KMS-11 (cell line): ENCODE measurements around the gene SPRYD3.
A peak's percentile ranks its signal among the peaks of the same experiment; 100 is the strongest.

ENCODE experiments used
- H2AFZ ChIP-seq: fragments of 200-600 bp; sonication (generic); 2 replicates; pipeline ENCODE4 v1.6.1; 2016; ENCODE audit warnings: antibody characterized with exemption, mixed run types, low read depth
- H3K27ac ChIP-seq: fragments of 200-600 bp; sonication (generic); 2 replicates; pipeline ENCODE4 v1.6.1; 2016; ENCODE audit warnings: mild to moderate bottlenecking, mixed run types
- H3K27me3 ChIP-seq: fragments of 200-600 bp; sonication (generic); 2 replicates; pipeline ENCODE4 v1.6.1; 2017; ENCODE audit warnings: mild to moderate bottlenecking, low read depth, mixed run types, moderate library complexity; ENCODE audit not compliant: insufficient read depth
- H3K36me3 ChIP-seq: fragments of 200-600 bp; sonication (generic); 2 replicates; pipeline ENCODE4 v1.6.1; 2017; ENCODE audit warnings: mild to moderate bottlenecking, mixed run types; ENCODE audit not compliant: insufficient read depth
- H3K4me1 ChIP-seq: fragments of 200-600 bp; sonication (generic); 2 replicates; pipeline ENCODE4 v1.6.1; 2016; ENCODE audit warnings: mild to moderate bottlenecking, low read depth, mixed run types; ENCODE audit not compliant: poor library complexity, severe bottlenecking
- H3K4me2 ChIP-seq: fragments of 200-600 bp; sonication (generic); 2 replicates; pipeline ENCODE4 v1.7.0; 2016; ENCODE audit warnings: mild to moderate bottlenecking, mixed run types
- H3K4me3 ChIP-seq: fragments of 200-600 bp; sonication (generic); IDR thresholded peaks from 2 replicates; pipeline ENCODE4 v1.6.1; 2017; ENCODE audit warnings: low read depth, low read length, mixed read lengths; ENCODE audit not compliant: insufficient read depth
- H3K79me2 ChIP-seq: fragments of 200-600 bp; sonication (generic); 2 replicates; pipeline ENCODE4 v1.6.1; 2016; ENCODE audit warnings: low read depth, mixed run types; ENCODE audit not compliant: insufficient read depth
- H3K9ac ChIP-seq: fragments of 200-600 bp; sonication (generic); 2 replicates; pipeline ENCODE4 v1.6.1; 2016; ENCODE audit warnings: mild to moderate bottlenecking, mixed run types
- H4K20me1 ChIP-seq: fragments of 200-600 bp; sonication (generic); 2 replicates; pipeline ENCODE4 v1.6.1; 2016; ENCODE audit warnings: mild to moderate bottlenecking, mixed run types; ENCODE audit not compliant: insufficient read depth
- TF ChIP-seq, protein P1 (sequence below): fragments of 200-600 bp; sonication (generic); conservative IDR thresholded peaks from 2 replicates; pipeline ENCODE4 v1.6.1; 2017; ENCODE audit warnings: low read depth, mild to moderate bottlenecking, antibody characterized with exemption, low read length, moderate library complexity, mixed read lengths

The SPRYD3 gene

DNA sequence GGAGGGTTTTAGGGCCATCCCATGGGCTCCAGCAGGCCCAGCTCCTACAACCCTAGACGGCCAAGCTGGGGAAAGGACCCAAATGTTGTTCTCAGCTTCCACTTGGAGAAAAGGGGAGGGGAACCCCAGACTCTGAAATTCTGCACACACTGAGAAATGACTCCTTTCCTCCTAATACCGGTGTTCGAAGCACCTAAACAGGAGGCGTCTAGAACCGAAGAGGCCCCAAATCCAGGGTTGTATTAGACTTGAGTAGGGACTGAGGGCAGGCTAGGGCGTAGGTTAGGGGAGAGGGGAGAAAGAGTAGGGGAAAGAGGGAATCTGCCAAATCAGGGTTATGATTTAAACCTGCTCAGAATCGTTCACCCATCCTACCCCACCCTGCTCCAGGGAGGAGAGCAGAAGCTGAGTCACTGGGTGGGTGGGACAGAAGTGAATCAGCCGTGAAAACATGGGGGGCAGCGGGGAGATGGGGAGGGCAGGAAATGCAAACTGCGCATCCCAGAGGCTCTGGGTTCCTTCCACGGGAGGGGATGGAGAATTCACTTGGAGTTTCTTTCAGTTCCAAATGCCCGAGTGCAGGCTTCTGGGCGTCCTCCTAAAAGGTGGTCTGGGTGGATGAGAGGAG, 19.3 kb upstream of the SPRYD3 start:
- TF ChIP-seq, protein P1, sequence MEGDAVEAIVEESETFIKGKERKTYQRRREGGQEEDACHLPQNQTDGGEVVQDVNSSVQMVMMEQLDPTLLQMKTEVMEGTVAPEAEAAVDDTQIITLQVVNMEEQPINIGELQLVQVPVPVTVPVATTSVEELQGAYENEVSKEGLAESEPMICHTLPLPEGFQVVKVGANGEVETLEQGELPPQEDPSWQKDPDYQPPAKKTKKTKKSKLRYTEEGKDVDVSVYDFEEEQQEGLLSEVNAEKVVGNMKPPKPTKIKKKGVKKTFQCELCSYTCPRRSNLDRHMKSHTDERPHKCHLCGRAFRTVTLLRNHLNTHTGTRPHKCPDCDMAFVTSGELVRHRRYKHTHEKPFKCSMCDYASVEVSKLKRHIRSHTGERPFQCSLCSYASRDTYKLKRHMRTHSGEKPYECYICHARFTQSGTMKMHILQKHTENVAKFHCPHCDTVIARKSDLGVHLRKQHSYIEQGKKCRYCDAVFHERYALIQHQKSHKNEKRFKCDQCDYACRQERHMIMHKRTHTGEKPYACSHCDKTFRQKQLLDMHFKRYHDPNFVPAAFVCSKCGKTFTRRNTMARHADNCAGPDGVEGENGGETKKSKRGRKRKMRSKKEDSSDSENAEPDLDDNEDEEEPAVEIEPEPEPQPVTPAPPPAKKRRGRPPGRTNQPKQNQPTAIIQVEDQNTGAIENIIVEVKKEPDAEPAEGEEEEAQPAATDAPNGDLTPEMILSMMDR, result no peak
- Histone ChIP-seq H3K4me3 (no peak overlapping the region), H3K79me2 (no peaks in the 10 kb centered on the region), H4K20me1 (no peaks in the 10 kb centered on the region), H3K27me3 (peaks cover 6% of the 10 kb centered on the region), H2AFZ (peak overlapping the region; percentile 99), H3K36me3 (no peaks in the 10 kb centered on the region), H3K4me2 (peak overlapping the region; percentile 93), H3K9ac (peak overlapping the region; percentile 45; the same call in 1 of the 2 replicates), H3K4me1 (peaks cover 28% of the 10 kb centered on the region), H3K27ac (no peak overlapping the region)

DNA sequence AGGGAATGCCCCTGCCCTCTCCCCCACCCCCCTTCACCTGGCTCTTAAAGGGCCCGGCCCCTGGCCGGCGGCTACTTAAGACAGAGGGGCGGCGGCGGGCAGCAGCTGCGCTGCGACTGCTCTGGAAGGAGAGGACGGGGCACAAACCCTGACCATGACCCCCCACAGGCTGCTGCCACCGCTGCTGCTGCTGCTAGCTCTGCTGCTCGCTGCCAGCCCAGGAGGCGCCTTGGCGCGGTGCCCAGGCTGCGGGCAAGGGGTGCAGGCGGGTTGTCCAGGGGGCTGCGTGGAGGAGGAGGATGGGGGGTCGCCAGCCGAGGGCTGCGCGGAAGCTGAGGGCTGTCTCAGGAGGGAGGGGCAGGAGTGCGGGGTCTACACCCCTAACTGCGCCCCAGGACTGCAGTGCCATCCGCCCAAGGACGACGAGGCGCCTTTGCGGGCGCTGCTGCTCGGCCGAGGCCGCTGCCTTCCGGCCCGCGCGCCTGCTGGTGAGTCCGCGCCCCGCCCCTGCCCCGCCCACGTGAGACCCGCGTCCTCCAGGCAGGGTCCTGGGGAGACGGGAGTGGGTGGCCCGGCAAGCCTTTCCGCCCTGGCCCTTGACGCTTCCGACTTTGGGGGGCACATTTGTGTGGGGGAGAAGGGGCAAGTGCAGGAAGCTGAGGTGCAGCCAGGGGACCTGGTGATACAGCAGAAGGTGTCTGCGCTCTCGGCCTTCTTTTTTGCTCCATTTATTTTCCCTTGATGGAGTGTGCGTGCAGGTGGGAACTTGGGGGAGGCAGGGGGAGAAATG, 18.6 kb upstream of the SPRYD3 start, which contains the start of gene IGFBP6:
Gene IGFBP6 (plus strand): TSS at position 104 of the 790 bp plus-strand sequence. CDS start 51 bp downstream, at position 155.
- Histone ChIP-seq H3K27ac (no peak within 1 kb of the TSS), H3K4me2 (peak within 1 kb of the TSS; percentile 93), H3K9ac (peak within 1 kb of the TSS; percentile 45; the same call in 1 of the 2 replicates), H3K36me3 (no peaks in the 10 kb centered on the region), H3K4me3 (no peak within 1 kb of the TSS), H3K27me3 (peaks cover 6% of the 10 kb centered on the region), H4K20me1 (no peaks in the 10 kb centered on the region), H3K4me1 (peaks cover 21% of the 10 kb centered on the region), H3K79me2 (no peaks in the 10 kb centered on the region), H2AFZ (peak within 1 kb of the TSS; percentile 99)
- TF ChIP-seq, protein P1, result no peak; the same call in 1 of the 2 replicates

DNA sequence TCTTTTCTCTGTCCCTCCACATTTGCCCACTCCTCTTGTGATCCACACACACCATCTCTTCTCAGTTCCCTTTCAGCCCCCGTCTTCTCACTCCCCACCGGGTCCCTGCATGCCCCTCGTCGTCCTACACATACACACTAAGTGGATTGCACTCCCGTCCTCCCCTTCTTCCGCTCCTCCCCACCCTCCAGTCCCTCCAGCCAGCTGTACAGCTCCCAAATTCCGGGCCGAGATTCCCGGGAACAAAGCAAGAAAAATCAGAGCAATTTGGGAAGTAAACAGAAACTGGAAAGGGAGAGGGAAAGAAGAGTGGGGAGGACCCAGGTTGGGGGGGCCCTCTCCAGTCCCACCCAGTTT, 18.0 kb upstream of the SPRYD3 start:
- peak overlapping the region; percentile 99 for H2AFZ ChIP-seq
- no peaks in the 10 kb centered on the region for H3K79me2 ChIP-seq
- TF ChIP-seq, protein P1, result no peak
- no peaks in the 10 kb centered on the region for H3K36me3 ChIP-seq
- no peaks in the 10 kb centered on the region for H4K20me1 ChIP-seq
- peak overlapping the region; percentile 93 for H3K4me2 ChIP-seq
- no peak overlapping the region for H3K27ac ChIP-seq
- no peak overlapping the region for H3K4me3 ChIP-seq
- peaks cover 6% of the 10 kb centered on the region for H3K27me3 ChIP-seq
- peak overlapping the region; percentile 45; the same call in 1 of the 2 replicates for H3K9ac ChIP-seq
- peaks cover 21% of the 10 kb centered on the region for H3K4me1 ChIP-seq

DNA sequence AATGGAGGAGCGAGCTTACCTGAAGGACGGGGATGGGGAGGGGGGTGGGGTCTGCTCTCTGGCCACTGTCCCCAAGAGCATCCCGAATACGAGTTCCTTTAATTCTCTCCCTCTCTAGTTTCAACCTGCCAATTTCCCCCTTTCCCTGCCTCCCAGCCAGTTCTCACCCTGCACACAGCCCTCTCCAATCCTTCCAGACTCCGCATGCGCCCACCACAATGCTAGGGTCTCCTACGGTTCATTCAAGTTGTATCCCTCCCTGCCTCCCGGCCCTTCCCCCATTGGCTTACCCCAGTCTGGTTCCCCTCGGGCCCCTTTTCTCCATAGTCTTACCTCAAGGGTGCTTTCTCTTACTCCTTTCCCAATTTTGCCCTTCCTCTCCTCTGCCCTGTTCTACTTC, 17.6 kb upstream of the SPRYD3 start:
- Histone ChIP-seq H3K27me3 (peaks cover 6% of the 10 kb centered on the region), H3K4me3 (no peak overlapping the region), H4K20me1 (no peaks in the 10 kb centered on the region), H3K9ac (no peak overlapping the region), H3K4me1 (peaks cover 21% of the 10 kb centered on the region), H3K27ac (no peak overlapping the region), H3K36me3 (no peaks in the 10 kb centered on the region), H2AFZ (no peak overlapping the region), H3K4me2 (no peak overlapping the region), H3K79me2 (no peaks in the 10 kb centered on the region)
- TF ChIP-seq, protein P1, result no peak
